Pancreas (tissue), 10 donors: ENCODE measurements around the gene SNX9. TPM values are rescaled to one million over a fixed set of nuclear protein-coding genes. Genes with fewer than 3 reads are reported as not detected.

ENCODE experiments used
- ATAC-seq, 4 donors: fragments of 200-7000 bp; cut with Tn5 transposase; one replicate each; pipeline versions ENCODE4 v1.8.0 to v1.9.1; 2020; ENCODE audit warnings: mild to moderate bottlenecking in 4 of 4, moderate library complexity in 4 of 4
- DNase-seq, 6 donors: peaks; one replicate each; pipeline ENCODE4 v3.0.0-alpha.2; 2020
- FAIRE-seq: peaks from 2 replicates; lab custom pipeline; 2012; peaks lifted over from hg19 to GRCh38; lab: Jason Lieb, UNC
- H3K27ac ChIP-seq, 4 donors: fragments of 200-600 bp; sonication (generic); 1 replicate in 3 of 4; 2 replicates in 1 of 4; pipeline versions ENCODE4 v1.5.0 to v1.8.0; 2020
- H3K27me3 ChIP-seq, 4 donors: fragments of 200-600 bp; one replicate each; pipeline ENCODE4 v1.8.0; 2021
- H3K36me3 ChIP-seq, 3 donors: fragments of 200-600 bp; sonication (generic) in 1 of 3; one replicate each; pipeline versions ENCODE4 v1.5.0 to v1.8.0; 2020 to 2021
- H3K4me1 ChIP-seq, 3 donors: fragments of 200-600 bp; one replicate each; pipeline ENCODE4 v1.8.0; 2021
- H3K4me3 ChIP-seq, 4 donors: fragments of 200-600 bp; sonication (generic) in 2 of 4; one replicate each; pipeline versions ENCODE4 v1.5.0 to v1.8.0; 2020 to 2021
- H3K9me3 ChIP-seq, 4 donors: fragments of 200-600 bp; one replicate each; pipeline ENCODE4 v1.8.0; 2021
- CTCF ChIP-seq, 4 donors: fragments of 200-600 bp; sonication (generic) in 3 of 4; IDR thresholded peaks; one replicate each; pipeline versions ENCODE4 v1.5.0 to v1.8.0; 2021; ENCODE audit warnings: antibody characterized with exemption in 4 of 4
- WGBS, 2 donors: extraction: QIAGEN DNeasy Blood & Tissue Kit; methylation state at CpG; one replicate each; pipeline ENCODE4 v1.1.7; 2013; 5-methylcytosine and 5-hydroxymethylcytosine counted together
- intact Hi-C, 3 donors: fragments of 100-400 bp; cut with DNase I; formaldehyde crosslinking; loops; one replicate each; pipeline versions ENCODE4 v1.11.1 to v1.14.2; 2022
- polyA plus RNA-seq, 2 donors: library from polyadenylated mRNA; stranded (reverse); fragments of 200-250 nt; gene quantifications; one replicate each; pipeline ENCODE4 v1.2.3, GENCODE V29; 2013
- total RNA-seq, 6 donors: library from RNA; stranded (reverse); fragmentation: NEBNext Ultra II Directional in 4 of 6; extraction: Animal tissue kit (Norgen Biotek cat#: 25700) in 4 of 6; gene quantifications; one replicate each; pipeline versions ENCODE4 v1.2.1 to v1.2.4, GENCODE V29; 2021 to 2023
- donor health status: healthy with polysubstance abuse.
- donor health status: DM: no; HTN: no; CAD: no; lungs with moderate emphysema.
- donor health status: DM: no; HTN: no; CAD: no.
- donor health status: control.
- donor health status: control.
- donor health status: Bipolar disorder and iron deficiency.
- donor health status: DM: yes; HTN: yes; CAD: no.
- donor health status: DM: no; HTN: no; CAD: no.
- donor health status: DM: no; HTN: no; CAD: no.
- donor health status: DM: yes; HTN: yes; CAD: no.

The SNX9 gene
- total and polyA plus RNA-seq, 8 donors: 14.2 to 27.4 (median 16.2) TPM

DNA sequence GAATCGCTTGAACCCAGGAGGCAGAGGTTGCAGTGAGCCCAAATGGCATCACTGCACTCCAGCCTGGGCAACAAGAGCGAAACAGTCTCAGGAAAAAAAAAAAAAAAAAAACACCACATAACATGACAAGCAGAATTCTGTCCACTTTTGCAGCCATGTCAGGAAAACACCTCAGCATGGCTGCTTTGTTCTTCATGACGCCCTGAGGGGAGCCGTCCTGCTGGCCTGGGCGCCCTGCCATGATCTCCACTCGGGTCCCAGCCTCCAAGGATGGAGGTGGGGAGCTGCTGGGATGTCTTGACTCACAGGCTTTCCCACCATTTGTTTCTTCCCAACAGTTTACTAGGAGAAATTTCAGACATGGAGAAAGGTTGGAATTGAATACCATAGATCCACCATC is 42.2 kb downstream of the SNX9 start:
- intact Hi-C loops: no loop called here
- no peak for FAIRE-seq
- 93 to 96% methylated on average over 6 of the region's 6 CpGs for WGBS, 2 donors
- Histone ChIP-seq H3K27ac (no peak overlapping the region), H3K36me3 (peaks cover 0 to 10% (median 0%) of the 10 kb centered on the region in 3 donors), H3K4me1 (peaks cover 9 to 30% (median 14%) of the 10 kb centered on the region in 3 donors), H3K27me3 (no peaks in the 10 kb centered on the region), H3K4me3 (no peak overlapping the region), H3K9me3 (no peaks in the 10 kb centered on the region)
- ATAC-seq: no peak
- DNase-seq: no peak
- no peak for TF ChIP-seq CTCF (IDR thresholded peaks at IDR 0.05)

DNA sequence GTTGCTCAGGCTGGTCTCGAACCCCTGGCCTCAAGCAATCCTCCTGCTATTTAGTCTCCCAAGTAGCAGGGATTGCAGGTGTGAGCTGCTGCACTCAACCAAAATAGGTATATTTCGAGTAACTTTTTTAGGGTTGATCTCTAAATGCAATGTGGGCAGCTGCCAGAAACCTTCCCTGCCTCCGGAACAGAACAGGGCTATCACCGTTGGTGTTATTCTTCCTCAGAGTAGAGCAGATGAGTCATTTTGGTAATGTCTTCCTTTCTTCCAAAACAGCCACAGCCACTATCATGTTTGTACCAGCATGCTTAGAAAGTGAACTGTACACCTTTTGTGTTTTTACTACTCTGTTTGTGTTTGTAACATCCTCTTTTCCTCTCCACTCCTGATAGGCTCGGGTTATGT is 44.1 kb downstream of the SNX9 start:
- intact Hi-C loops: no loop called here

GRCh38 chr6:157867981-157868380 is 44.9 kb downstream of the SNX9 start:
- Histone ChIP-seq H3K27me3 (no peaks in the 10 kb centered on the region), H3K4me3 (no peak overlapping the region), H3K27ac (no peak overlapping the region), H3K4me1 (peaks cover 4 to 10% (median 5%) of the 10 kb centered on the region in 3 donors), H3K36me3 (peaks cover 0 to 10% (median 0%) of the 10 kb centered on the region in 3 donors), H3K9me3 (no peaks in the 10 kb centered on the region)
- FAIRE-seq: no peak
- DNase-seq: no peak
- TF ChIP-seq CTCF (IDR thresholded peaks at IDR 0.05): no peak
- no peak for ATAC-seq
- intact Hi-C loops: no loop called here

More for the DNA sequence above, 44.1 kb downstream of the SNX9 start:
- H3K9me3 ChIP-seq: no peaks in the 10 kb centered on the region
- peaks cover 0 to 10% (median 0%) of the 10 kb centered on the region in 3 donors for H3K36me3 ChIP-seq
- no peak for DNase-seq
- FAIRE-seq: no peak
- H3K27me3 ChIP-seq: no peaks in the 10 kb centered on the region
- TF ChIP-seq CTCF (IDR thresholded peaks at IDR 0.05): no peak
- 77 to 82% methylated on average over 5 of the region's 5 CpGs for WGBS, 2 donors
- no peak overlapping the region for H3K4me3 ChIP-seq
- peaks cover 4 to 18% (median 4%) of the 10 kb centered on the region in 3 donors for H3K4me1 ChIP-seq
- no peak overlapping the region for H3K27ac ChIP-seq
- peak in 2 of 4 donors; percentile 32 to 38 for ATAC-seq

DNA sequence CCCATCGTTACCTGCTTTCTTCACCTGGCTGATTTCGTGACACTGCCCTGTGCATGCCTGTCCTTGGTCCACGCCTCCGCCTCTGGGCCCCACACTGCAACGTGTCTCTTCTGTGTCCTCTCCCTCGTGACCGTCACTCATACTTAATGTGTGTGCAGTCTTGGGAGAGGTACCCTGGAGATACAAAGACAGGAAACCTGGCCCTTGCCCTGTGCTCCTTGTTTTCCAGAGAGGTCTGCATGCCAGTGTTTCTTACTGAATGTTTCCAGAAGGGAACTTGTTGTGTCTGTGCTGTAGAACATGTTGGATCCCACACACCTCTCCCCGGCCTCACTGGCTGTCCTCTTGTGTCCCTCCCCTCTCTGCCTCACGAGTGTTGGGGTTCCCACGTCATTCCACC is 45.8 kb downstream of the SNX9 start:
- no peak overlapping the region for H3K27ac ChIP-seq
- no peak overlapping the region for H3K4me3 ChIP-seq
- intact Hi-C loops: no loop called here
- no peaks in the 10 kb centered on the region for H3K27me3 ChIP-seq
- peaks cover 0 to 10% (median 0%) of the 10 kb centered on the region in 3 donors for H3K36me3 ChIP-seq
- no peak for FAIRE-seq
- no peak for TF ChIP-seq CTCF (IDR thresholded peaks at IDR 0.05)
- peaks cover 0 to 5% (median 4%) of the 10 kb centered on the region in 3 donors for H3K4me1 ChIP-seq
- DNase-seq: no peak
- no peak for ATAC-seq
- WGBS, 2 donors: 78% methylated on average over 10 of the region's 10 CpGs
- no peaks in the 10 kb centered on the region for H3K9me3 ChIP-seq

DNA sequence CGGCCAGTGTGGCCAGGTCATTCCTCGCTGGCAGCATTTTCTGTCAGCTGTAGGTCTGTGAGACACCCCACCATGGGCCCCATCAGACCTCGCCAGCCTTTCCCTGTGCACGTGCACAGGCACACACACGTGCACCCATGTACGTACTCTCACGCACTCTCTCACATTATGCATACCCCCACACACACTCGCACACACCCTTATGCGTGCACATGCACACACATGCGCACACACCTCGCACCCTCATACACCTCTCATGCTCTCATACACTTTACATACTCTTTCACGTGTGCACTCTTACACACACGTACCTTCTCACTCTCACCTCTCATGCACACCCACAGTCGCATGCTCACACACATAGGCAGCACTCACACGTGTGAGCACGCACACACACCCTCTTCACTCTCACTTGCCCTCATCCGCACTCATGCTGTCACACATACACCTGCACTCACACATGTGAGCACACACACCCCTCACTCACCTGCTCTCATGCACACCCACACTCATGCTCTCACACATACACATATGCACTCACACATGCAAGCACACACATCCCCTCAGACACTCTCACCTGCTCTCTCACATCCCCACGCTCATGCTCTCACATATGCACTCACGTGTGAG is 46.7 kb downstream of the SNX9 start:
- 92 to 93% methylated on average over 19 of the region's 19 CpGs for WGBS, 2 donors
- FAIRE-seq (no peak), ATAC-seq (no peak), DNase-seq (no peak)
- peaks cover 0 to 12% (median 0%) of the 10 kb centered on the region in 3 donors for H3K36me3 ChIP-seq
- peaks cover 0 to 5% (median 4%) of the 10 kb centered on the region in 3 donors for H3K4me1 ChIP-seq
- H3K4me3 ChIP-seq: no peak overlapping the region
- no peaks in the 10 kb centered on the region for H3K9me3 ChIP-seq
- TF ChIP-seq CTCF (IDR thresholded peaks at IDR 0.05): no peak
- H3K27ac ChIP-seq: no peak overlapping the region
- intact Hi-C loops: loop anchor here in 2 of 3 donors (5.0 to 10.0 kb wide), 2 partner anchors 105 to 112 kb away; no protein-coding TSS in a partner anchor
- no peaks in the 10 kb centered on the region for H3K27me3 ChIP-seq
